HG03342 (cell line): ENCODE data around the gene ABHD17A.

ENCODE experiments used
- ATAC-seq: cut with Tn5 transposase; IDR thresholded peaks from one replicate; pipeline ENCODE4 v1.9.1; 2021; ENCODE audit warnings: mild to moderate bottlenecking, moderate library complexity; ENCODE audit not compliant: unreplicated experiment

The ABHD17A gene

DNA sequence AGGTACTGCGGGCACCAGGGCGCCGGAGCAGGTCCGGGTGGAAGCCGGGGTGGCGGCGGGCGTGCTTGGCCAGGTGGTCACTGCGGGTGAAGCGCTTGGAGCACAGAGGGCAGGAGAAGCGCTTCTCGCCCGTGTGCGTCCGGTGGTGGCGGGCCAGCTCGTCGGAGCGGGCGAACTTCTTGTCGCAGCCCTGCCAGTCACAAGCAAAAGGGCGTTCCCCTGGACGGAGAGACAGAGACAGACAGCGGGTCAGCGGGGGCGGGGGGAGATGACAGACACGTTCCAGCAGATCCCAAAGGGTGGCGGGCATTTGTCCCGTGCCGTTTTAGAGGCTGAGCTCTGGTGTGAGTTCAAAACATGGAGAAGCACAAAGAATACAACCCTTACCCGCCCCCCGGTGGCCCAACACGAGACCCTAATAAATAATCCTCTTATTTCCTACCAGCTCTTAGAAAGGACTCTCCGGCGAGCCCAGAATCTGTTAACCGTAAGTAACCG is 30.7 kb downstream of the ABHD17A start:
- no peak for ATAC-seq

DNA sequence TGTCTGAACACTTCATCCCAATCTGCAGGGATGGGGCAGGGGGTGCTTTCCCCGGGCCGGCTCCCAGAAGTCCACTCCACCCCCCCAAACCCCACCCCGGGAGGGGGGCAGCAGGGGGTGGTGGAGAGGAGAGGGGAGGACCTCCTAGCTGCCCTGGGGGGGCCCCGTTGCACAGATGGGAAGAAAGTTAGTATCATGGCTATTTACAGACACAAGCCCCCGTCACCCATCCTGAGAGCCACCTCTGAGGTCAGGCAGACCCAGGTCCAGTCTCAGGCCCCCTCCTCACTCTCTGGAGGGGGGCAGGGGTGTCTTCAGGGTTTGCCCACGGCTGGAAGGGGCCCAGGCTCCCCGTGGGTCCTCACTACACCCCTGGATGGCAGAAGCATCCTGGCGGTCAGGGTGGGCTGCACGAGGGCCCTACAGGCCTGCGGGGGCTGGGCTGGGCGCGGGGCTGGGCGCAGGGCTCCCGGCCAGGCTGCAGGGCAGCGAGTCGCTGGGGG is 31.2 kb downstream of the ABHD17A start:
- no peak for ATAC-seq

DNA sequence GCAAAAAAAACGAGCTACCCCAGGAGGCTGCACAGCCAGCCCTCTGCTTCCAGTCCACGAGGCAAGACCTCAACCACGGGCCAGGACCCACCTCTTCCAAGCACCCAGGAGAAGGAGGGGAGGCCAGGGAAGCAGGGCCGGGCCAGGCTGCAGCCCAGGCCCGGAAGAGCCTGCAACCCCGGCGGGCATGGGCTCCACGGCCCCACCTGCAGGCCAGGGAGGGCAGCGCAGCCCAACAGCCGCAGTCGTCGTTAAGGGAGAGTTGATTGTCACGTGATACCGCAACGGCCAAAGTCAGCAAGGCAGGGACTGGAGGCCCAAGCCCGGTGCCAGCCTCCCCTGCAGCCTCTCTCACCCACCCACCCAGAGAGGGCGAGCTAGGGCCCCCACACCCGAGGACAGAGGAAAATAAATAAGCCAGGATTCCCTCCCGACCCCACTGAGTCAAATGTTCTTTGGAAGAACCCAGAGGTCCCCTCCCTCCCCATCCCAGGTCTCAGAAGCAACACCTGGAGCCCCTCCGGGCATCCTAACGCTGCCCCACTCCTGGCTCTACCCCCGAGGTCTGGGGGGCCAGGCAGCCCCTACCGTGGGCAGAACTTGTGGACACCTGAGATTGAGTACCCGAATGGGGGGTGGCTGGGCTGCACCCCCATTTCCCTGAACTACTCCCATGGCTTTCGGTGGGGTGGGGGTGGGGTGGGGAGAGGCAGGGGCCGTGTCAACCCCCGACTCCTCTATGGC is 31.8 kb downstream of the ABHD17A start:
- ATAC-seq = no peak

DNA sequence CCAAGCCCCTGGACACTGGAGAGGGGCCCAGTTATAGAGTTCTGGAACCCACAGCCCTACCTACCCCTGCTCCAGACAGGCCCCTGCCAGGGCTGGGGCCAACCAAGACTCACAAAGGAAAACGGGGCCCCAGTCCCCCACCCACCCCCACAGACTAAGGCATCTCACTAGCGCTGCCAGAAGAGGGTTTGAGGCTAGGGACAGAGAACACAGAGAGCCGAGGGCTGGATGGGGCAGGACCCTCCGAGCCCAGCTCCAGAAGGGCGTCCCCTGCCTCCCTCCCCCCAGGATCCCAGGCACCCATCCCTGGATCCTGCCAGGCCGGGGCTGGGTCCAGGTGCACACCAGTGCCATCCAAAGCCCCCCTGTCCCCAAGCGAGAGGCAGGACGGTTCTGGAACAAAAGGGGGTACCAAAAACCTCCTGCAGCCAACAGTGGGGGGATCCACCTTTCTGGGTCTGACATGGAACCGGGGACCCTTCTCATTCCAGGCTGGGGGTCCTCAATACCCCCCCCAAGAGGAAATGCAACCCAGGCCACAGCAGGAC is 32.6 kb downstream of the ABHD17A start:
- no peak for ATAC-seq

DNA sequence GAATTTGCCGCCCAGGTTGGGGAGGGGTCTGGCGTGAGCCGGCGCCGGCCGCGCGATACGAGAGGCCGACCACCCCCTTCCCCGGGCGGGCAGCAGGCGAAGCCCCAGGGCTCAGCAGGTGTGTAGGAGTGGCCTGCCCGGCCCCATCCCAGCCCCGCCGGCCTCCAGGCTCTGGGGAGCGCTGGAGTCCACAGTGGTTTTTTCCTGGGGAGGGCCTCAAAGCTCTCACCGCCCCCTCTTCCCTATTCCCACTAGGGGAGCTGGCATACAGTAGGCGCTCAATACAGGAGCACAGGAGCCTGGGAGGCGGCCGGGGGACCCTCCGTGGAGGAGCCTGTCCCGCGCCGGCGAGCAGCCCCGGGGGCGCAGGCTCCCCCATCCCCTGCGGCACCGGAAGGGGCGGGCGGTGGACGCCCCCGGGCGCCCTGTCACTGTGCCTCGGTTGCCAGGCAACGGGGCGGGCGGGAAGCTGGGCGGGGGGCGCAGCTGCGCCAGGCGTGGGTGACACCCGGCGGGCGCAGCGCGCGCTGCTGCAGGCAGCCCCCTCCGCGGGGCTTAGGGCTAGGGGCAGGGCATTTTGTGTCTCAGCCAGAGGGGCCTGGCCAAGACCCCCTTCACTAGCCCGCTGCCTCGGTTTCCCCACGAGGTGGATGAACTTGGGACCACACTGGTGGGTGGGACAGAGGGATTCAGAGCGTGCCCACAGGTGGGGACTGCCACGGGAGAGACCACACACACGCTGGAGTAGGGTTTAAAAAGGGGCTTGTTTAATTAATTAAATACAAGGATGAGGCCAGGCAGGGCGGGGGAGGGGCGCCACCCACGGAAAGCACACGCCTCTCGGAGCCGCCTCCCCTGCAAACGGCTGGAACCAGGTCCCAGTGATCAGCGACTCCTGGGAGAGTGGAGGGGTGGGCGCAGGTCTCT is 33.4 kb downstream of the ABHD17A start:
- ATAC-seq = no peak

DNA sequence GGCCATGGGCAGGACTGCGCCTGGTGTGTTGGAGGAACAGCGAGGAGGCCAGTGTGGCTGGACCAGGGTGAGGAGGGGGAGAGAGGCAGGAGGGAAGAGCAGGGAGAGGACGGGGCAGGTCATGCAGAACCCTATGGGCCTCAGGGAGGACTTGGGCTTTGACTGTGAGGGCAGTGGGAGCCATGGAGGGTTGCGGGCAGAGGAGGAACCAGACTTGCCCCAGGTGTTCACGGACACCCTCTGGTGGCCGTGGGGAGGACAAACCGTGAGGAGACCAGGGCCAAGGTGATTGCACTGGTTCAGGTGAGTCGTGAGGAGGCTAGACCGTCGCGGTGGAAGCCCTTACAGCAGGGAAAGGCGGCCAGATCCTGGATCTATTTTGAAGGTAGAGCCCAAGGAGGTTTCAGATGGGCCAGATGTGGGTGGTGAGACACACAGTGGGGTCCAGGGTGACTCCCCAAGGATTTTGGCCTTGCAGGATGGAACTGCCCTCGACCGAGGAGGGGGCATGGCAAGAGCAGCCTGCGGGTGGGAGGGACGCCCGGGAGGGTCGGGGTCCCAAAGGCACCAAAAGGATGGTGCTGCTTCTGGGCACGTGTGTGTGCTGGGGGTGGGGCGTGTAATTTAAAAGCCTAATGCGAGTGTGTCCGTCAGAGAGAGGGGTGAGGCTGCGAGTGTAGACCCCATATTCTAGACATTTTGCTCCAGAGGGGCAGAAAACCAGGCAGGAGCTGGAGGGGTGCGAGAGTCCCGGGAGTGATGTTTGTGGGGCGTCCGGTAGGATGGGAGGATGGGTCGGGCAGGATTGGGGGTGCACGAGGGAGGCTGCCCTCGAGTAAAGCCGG is 34.3 kb downstream of the ABHD17A start:
- no peak for ATAC-seq

DNA sequence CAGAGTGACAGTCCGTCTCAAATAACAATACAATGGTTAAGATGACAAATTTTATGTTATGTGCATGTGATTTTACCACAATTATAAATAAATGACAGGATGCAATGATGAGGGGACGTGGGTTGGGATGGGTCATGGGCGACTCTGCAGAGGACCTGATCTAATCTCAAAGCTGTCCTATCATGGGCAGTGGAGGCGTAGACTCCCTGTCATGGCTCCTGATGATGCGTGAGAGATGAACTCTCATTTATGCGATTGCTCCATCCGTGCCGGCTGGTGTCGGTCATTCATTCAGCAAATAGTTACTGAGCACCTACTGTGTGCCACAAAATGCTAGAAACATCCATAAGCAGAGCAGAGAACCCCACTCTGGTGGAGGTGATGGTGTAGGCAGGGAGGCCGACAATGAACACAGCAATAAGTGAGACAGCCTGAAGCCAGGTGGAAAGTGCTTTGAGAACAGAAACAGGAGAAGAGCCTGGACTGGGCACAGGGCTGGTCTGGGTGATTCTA is 35.4 kb downstream of the ABHD17A start:
- ATAC-seq = no peak

DNA sequence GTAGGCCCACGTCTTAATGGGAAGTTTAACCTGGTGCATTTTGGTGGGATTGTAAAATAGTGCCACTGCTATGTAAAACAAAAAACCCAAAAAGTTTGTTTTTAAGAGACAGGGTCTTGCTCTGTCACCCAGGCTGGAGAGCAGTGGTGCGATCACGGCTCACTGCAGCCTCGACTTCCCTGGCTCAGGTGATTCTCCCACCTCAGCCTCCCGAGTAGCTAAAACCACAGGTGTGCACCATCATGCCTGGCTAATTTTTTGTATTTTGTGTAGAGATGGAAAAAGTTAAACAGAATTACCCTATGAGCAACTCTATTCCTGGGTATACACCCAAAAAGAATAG is 36.2 kb downstream of the ABHD17A start:
- no peak for ATAC-seq

DNA sequence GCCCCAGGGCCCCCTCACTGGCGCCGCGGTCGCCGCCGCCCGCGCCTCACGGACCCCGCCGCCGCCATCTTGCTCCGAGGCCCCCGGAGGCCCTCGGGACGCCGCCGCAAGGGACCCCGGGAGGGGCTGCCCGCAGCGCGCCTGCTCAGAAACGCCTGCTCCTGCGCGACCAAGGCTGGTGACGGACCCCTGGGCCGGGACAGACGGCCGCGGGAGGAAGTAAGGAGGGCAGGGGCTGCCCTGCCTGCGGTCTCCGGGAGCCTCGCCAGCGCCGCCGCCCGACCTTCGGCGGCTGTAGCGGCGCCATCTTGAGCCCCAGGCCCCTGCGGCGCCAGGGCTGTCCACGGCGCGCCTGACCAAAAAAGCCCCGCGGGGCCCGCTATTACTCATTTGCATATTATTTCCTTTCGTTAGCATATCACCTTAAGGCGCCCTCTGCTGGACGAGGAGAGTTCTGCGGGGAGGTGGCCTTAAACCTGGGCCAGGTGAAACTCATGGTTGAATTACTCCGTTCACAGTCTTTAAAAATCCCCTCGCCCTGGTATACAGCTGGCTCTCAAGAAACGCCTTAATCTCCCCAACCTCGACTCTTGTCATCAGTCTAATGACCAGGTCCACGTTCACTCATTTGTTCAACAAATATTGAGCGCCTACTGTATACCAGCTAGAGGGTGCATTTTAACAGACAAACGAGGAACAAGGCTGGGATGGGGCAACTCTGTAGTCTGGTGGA is 36.7 kb downstream of the ABHD17A start, which contains the start of gene REXO1:
REXO1 (minus strand) TSS at position 85 of the 733 bp plus-strand sequence. CDS start 125 bp downstream, outside the sequence.
- peak; percentile 57 for ATAC-seq

DNA sequence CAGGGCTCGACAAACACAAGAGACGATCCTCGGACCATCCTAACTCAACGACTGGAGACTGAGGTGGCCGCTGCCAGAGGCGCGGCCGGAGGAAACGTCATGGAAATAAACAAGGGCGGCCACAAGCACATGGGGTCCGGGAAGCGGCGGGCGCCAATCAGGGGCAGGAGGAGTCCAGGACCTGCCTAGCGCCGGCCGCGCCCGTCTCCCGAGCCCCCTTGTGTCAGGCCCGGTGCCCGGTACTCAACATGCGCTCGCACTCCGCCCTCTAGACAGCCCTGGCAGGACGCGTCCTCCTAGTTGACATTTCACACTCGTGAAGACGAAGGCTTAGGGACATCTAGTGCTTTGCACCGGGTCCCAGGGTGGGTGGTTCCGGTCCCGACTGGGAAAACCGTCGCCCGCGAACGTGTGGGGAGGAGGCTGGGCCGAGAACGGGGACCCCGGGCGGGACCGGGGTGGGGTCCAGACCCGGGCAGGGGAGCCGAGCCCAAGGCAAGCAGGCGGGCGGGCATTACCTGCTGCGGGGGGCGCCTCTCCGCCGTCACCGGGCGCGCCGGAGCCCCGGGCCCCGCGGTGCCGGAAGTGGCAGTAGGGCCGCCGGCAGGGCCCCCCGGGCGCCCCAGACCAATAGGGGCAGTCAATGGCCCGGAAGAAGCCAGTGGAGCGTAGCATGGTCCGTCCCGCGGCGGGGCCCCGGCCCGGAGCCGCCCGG is 37.5 kb downstream of the ABHD17A start:
- ATAC-seq = no peak

DNA sequence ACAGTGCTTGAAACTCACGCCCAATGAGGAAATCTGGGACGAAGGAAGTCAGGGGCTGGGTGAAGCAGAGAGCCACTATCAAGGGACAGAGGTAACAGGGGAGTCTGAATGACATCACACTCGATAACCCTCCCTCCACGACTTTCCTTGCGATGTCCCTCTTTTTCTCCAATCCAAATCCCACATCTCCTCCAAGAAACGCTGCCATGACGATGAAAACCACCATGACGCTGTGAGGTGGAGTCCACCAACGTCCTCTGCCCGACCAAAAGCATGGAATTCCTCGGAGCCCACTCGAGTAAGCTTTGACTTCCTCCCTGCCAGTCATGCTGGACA is 38.0 kb downstream of the ABHD17A start:
- ATAC-seq = no peak

DNA sequence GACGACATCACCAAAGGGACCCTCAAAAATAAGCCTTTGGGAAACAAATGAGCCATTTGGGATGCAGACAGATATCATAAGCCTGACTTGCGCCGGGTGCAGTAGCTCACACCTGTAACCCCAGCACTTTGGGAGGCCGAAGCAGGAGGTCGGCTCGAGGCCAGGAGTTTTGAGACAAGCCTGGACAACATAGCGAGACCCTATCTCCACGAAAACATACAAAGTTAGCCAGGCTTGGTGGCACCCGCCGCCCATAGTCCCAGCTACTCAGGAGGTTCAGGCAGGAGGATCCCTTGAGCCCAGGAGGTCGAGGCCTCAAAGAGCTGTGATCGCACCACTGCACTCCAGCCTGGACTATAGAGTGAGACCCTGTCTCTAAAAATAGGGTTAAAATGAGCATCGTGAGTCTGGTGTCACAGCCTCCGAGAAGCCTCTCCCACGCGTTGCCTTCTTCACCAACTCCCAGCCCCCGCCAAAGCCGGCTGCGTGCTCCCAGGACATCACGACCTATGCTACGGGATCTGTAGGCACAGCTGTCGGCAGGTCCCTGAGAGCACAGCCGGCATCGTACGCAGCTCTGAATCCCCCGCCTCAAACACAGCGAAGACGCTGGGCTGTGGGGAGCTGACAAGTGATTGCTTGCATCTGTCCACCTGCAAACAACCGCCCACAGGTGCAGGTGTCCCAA is 38.6 kb downstream of the ABHD17A start:
- ATAC-seq = no peak

DNA sequence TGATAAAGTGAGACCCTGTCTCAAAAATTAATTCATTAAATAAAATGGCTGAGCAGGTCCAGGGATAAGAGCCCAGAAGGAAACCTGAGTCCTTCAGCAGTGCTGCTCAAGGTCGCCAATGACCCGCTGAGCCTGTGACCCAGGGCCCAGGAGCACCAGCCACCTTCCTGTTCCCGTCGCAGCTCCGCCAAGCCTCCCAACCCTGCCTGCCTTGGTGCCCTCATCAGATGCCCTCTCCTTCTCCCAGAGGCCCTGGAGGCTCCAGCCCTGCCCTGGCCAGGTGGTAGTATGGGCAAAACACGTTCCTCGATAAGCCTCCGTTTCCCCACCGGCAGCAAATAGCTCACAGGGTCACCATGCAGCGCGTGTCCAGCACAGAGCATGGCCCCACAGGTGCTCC is 39.7 kb downstream of the ABHD17A start:
- ATAC-seq = no peak

DNA sequence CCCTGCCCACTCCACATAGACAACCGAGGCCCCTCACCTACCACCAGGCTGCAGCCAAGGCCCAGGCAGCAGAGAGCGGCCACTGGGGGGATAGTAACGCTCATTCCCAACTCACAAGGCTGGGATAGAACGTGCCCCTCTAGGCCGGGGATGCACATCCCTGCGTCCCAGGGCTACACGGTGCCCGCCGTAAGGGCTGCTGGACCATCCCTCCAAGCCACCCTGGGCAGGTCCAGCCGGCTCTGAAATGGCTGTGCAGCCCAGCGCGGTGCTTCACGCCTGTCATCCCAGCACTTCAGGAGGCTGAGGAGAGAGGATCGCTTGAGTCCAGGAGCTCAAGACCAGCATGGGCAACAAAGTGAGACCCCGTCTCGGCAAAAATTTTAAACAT is 40.2 kb downstream of the ABHD17A start:
- ATAC-seq = no peak

DNA sequence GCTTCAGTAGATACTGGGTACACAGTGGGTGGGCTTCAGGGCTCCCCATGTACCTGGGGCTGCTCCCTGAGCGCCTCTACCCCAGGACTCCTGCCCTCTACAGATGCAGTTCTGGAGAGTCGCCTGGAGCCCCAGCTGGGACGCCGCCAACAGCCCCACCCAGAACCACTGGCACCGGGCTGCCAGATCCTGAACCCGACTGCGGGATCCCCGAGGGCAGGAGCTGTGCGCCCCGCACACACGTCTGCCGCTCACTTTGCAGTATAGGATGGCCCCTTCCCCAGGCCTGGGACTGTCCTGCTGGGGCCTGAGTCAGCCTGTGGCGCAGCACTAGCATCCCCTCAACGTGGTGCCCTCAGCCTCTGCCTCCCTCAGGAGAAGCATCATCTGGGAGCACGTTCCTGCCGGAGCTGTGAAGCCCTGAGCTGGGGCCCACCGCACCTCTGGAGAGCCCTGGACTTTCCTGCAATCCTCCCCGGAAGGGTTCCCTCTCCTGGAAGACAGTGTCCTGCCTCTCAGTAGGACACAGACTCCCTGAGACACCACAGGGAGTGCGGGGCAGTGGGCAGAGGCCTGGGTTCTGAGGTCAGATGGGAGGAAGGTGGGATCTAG is 40.7 kb downstream of the ABHD17A start:
- ATAC-seq = no peak

DNA sequence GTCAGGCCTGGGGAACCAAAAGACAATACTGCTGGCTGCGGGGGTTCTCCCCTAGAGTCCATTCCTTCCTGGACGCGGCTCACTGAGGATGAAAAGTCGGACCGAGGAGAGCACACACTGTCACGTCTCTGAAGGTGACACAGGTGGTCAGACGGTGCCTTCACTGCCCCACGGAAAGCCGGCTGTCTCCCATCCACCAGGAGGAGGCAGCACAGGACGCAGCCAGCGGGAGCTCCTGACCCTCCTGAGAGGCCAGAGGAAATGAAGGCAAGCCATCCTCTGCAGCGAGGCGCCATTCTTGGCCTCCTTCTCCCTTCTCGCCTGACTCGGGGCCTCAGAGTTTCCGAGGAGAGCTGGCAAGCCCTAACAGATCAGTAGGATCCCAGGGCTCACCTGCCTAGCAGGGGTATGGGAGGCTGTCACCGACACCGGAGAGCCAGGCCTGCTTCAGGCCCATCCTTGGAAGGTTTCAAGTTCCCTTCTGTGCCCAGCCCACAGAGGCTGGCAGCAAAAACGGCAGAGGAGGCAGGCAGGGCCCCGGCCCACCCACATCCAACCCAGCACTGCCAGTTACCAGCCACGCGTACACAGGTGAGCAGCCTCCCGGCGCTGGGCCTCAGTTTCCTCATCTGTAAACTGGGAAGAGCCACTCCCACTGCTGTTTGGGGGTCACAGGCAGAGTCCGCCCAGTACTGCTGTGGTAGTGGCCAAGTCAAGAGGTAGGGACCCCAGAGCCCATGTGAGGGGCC is 41.5 kb downstream of the ABHD17A start:
- no peak for ATAC-seq

DNA sequence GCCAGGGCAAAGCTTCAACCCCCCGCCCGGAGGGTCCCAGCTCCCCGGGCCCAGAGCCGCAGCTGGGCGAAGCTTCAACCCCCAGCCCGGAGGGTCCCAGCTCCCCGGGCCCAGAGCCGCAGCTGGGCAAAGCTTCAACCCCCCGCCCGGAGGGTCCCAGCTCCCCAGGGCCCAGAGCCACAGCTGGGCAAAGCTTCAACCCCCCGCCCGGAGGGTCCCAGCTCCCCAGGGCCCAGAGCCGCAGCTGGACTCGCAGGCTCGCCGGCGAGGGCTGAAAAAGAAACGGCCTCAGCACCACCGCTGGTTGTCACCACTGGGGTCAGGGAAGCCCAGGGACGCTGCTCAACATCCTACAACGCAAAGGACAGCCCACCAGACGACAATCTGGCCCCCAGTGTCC is 42.2 kb downstream of the ABHD17A start:
- no peak for ATAC-seq
